ENCODE measurements around the gene PCDHA4.
"Not testable (repeated sequence)": the region's sequence is repeated elsewhere in the genome, so short reads cannot be mapped to it uniquely, and the experiment has no call there.

The PCDHA4 gene

GRCh38 chr5:140849831-140850634, 43.2 kb downstream of the PCDHA4 start:
- not testable (repeated sequence) for DNase-seq (ENCODE audit: low read depth, low spot score); H3K27ac ChIP-seq

DNA sequence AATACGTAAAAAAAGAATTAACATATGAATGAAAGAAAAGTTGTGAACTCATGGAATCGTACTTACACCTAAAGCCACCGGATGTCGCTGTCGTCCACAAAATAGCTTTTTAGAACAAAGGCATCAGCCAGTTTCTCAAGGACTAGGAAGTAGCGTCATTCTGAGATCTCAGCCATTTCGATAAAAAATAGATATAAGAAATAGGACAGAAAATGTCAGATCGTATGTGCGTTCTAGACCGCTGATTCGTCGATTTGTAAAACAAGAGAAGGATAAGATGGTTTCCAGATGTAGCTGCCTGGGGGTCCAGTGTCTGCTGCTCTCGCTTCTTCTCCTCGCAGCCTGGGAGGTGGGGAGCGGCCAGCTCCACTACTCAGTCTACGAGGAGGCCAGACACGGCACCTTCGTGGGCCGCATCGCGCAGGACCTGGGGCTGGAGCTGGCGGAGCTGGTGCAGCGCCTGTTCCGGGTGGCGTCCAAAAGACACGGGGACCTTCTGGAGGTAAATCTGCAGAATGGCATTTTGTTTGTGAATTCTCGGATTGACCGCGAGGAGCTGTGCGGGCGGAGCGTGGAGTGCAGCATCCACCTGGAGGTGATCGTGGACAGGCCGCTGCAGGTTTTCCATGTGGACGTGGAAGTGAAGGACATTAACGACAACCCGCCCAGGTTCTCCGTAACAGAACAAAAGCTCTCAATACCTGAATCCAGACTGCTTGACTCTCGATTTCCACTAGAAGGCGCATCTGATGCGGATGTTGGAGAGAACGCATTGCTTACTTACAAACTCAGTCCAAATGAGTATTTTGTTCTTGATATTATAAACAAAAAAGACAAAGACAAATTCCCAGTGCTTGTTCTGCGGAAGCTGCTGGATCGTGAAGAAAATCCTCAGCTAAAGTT, 49.2 kb downstream of the PCDHA4 start, which contains the start of gene PCDHA10:
TSS of gene PCDHA10 (plus strand) at position 126 of the 903 bp plus-strand sequence. CDS start at position 278, 152 bp downstream.
- H3K27ac ChIP-seq, result no peak within 1 kb of the TSS
- DNase-seq (ENCODE audit: low read depth, low spot score), result no peak

DNA sequence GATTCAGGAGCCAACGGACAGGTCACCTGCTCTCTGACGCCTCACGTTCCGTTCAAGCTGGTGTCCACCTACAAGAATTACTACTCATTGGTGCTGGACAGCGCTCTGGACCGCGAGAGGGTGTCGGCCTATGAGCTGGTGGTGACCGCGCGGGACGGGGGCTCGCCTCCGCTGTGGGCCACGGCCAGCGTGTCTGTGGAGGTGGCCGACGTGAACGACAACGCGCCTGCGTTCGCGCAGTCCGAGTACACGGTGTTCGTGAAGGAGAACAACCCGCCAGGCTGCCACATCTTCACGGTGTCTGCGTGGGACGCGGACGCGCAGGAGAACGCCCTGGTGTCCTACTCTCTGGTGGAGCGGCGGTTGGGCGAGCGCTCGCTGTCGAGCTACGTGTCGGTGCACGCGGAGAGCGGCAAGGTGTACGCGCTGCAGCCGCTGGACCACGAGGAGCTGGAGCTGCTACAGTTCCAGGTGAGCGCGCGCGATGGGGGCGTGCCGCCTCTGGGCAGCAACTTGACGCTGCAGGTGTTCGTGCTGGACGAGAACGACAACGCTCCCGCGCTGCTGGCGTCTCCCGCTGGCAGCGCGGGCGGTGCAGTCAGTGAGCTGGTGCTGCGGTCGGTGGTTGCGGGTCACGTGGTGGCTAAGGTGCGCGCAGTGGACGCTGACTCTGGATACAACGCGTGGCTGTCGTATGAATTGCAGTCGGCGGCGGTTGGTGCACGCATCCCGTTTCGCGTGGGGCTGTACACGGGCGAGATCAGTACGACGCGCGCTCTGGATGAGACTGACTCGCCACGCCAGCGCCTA, 50.5 kb downstream of the PCDHA4 start:
- no peak for DNase-seq (ENCODE audit: low read depth, low spot score)
- no peak overlapping the region for H3K27ac ChIP-seq

DNA sequence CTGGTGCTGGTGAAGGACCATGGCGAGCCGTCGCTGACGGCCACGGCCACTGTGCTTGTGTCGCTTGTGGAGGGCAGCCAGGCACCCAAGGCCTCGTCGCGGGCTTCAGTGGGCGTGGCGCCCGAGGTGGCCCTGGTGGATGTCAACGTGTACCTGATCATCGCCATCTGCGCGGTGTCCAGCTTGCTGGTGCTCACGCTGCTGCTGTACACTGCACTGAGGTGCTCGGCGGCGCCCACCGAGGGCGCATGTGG, 51.0 kb downstream of the PCDHA4 start:
- DNase-seq (ENCODE audit: low read depth, low spot score), result no peak
- H3K27ac ChIP-seq, result no peak overlapping the region

GRCh38 chr5:140862441-140863295, 55.8 kb downstream of the PCDHA4 start:
- no peak overlapping the region for H3K27ac ChIP-seq

More at GRCh38 chr5:140862441-140863295, 55.8 kb downstream of the PCDHA4 start:
- no peak for DNase-seq (ENCODE audit: low read depth, low spot score)
